ENCODE data around the gene ZMYND8.
A peak's percentile ranks its signal among the peaks of the same experiment; 100 is the strongest.

The ZMYND8 gene

GRCh38 chr20:47332381-47333206 is 23.9 kb downstream of the ZMYND8 start:
- no peak for DNase-seq

- peak in 1 of 2 donors; percentile 38 for DNase-seq
Observed at GRCh38 chr20:47330933-47331708, 25.4 kb downstream of the ZMYND8 start.

- no peak for DNase-seq
Observed at GRCh38 chr20:47330071-47330470, 26.4 kb downstream of the ZMYND8 start.

- DNase-seq: no peak
Observed at GRCh38 chr20:47328129-47328528, 28.4 kb downstream of the ZMYND8 start.

DNA sequence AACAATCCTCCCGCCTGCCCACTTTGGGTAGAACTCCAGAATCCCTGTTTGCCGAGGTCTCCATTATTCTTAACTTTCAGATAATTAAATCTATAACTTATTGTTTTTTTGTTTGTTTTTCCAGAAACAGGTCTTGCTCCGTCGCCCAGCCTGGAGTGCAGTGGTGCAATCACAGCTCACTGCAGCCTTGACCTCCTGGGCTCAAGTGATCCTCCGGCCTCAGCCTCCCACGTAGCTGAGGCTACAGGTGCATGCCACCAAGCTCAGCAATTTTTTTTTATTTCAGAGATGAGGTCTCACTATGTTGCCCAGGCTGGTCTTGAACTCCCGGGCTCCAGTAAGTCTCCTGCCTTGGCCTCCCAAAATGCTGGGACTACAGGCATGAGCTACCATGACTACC is 28.8 kb downstream of the ZMYND8 start:
- DNase-seq: no peak

DNA sequence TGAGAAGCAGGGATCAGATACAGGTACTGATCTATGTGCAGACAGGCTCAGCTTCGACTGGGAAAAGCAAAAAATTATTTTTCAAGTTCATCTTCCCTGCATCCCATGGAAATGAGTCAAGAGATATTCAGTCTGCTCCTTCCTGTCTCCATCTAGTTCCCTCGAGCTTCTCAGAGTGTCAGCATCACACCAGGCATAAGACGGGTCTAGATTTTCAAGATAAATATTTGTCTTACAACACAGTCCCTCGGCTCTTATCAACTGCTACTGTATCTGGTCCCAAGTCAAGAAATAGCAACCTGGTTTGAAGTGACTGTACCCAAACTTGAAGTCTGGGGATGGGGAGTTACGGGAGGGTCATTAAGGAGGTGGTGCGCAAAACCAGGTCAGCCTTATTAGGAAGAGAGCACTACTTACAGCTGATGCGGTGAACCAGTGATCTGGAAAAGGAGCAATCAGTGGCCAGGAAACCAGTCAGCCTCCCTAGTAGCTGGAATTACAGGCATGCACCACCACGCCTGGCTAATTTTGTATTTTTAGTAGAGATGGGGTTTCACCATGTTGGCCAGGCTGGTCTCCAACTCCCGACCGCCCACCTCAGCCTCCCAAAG is 29.7 kb downstream of the ZMYND8 start:
- DNase-seq: no peak

GRCh38 chr20:47325242-47325641 is 31.3 kb downstream of the ZMYND8 start:
- no peak for DNase-seq

- DNase-seq: no peak
Observed at GRCh38 chr20:47320990-47321805, 35.3 kb downstream of the ZMYND8 start.

DNA sequence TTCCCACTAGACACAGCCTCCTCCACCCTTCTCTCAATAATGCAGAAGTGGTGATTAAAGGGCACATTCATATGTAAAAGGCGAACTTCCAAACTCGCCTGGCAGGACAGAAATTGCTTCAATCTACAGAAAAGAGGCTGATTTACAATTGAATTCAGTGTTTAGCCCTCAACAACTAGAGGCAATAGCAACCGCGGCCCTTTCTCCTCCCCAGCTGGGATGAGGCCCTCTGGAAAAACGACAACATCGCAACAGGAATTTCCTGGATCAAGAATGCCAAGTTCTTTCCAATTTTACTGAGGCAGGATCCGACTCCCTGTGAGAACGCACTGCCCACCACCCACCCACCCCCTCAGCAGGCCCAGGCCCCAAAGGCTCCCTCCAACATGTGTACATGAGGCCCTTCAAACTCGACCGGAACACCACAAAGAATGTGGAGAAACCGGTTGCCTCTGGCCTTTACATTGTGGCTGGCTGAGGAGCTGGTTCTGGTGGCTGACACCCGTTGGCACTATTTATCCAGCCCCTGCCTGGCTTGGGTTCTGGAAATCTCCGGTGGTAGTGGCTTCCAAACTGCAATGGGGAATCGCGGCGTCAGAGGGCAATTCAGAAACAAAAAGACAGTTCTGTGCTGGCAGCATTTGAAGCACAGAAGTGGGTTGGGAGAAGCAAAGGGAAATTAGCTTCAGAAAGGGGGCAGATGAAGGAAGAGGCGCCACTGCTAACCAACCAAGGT is 36.8 kb downstream of the ZMYND8 start:
- DNase-seq: peak; percentile 44 to 48

GRCh38 chr20:47318586-47319516 is 37.6 kb downstream of the ZMYND8 start:
- DNase-seq: peak; percentile 82 to 92

DNA sequence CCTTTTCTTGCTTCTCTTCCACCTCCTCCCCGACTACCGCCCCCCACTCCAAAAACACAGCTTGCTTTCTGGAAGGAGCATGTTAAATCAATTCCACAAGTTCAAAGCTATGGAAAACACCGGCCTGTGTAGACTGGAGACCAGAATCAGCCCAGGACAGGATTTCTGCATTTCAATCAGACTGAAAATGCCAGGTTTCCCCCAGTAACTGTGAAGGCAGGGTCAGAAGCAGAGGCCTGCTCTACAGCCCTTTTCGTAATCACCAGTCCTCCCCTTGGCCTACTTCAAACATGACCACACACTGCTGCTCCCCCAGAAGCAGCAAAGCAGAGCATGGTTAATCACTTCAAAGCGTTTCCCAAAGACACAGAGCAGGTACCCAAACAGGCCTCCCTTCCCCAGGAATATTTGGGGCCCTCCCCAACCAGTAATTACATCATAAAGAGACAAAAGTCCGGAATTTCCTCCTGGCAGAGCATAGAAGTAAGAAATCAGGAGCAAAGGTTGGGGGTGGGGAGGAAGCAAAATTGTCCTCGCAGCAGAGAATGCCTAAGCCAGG is 38.4 kb downstream of the ZMYND8 start:
- DNase-seq: peak in 1 of 2 donors; percentile 44

GRCh38 chr20:47317127-47317895 is 39.2 kb downstream of the ZMYND8 start:
- DNase-seq: peak; percentile 94 to 98

- no peak for DNase-seq
Observed at GRCh38 chr20:47316776-47317126, 39.7 kb downstream of the ZMYND8 start.

DNA sequence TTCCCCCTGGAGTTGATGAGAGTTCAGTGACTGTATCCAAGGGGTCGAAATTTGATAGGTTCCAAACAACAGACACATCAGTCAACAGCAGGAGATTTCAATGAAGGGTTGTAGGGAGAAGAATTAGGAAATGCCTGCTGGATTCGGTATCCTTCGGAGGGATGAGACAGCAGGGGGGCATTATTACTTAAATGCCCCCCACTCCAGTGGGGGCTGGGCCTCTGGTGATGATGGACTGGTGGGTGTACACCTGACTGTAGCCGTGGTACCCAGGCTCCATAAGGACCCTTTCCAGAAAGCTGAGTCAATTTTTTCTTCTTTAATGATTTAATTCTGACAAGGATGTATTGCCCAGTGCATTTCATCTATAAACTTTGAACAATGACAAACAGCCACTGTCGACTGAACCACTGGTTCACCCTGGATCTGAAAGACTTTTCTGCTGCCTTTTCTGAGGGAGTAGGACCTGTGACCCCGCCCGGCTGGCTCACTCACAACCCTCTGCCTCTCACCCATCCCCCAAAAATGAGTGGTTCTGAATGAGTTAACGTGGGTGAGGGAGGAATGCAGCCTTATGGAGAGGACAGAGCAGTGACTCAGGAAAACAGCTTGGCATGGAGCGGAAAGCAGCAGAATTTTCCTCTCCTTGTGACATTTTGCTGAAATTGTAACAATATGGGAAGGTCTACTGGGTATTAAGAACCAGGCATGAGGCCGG is 41.0 kb downstream of the ZMYND8 start:
- DNase-seq: peak in 1 of 2 donors; percentile 28

- DNase-seq: no peak
Observed at GRCh38 chr20:47314647-47315338, 41.7 kb downstream of the ZMYND8 start.

DNA sequence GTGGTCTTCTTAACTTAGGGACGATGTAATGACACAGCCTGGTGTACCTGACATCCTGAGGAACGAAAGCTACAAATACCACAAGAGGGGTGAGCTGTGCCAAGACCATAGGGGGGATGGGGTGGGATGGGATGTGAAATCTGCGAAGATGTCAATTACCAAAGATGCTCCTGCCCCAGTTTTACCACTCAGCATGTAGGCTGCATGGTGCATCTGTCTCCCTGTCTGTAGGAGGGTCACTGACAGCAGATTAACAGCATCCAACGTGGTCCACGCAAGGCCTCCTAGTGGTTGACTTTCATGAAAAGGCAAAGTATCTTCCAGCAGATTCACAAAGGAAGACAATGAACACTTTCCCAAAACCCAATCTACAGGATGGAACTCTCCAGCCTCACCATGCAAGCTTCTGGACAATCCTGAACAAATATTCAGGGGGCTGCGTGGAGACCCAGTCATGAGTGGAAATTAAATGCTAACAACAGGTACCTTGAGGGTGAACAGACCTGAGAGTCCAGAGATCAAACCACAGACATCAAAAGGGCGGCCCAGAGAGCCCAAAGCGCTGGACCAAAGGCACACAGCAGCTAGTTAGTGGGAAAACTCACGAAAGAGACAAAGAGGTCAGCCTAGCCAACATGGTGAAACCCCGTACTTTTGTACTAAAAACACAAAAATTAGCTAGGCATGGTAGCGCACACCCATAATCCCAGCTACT is 44.4 kb downstream of the ZMYND8 start:
- no peak for DNase-seq

- DNase-seq: no peak
Observed at GRCh38 chr20:47311211-47311610, 45.3 kb downstream of the ZMYND8 start.

GRCh38 chr20:47310729-47311128 is 45.8 kb downstream of the ZMYND8 start:
- no peak for DNase-seq

Data from inflammatory macrophage (primary cell).